Stromal cell of bone marrow (primary cell): ENCODE results near the gene KLHL20.
"Not testable (repeated sequence)": the region's sequence is repeated elsewhere in the genome, so short reads cannot be mapped to it uniquely, and the experiment has no call there.

Source experiments
- DNase-seq: peaks from one replicate; pipeline ENCODE4 v3.0.0-alpha.2; 2012; ENCODE audit warnings: low read depth

Gene KLHL20

DNA sequence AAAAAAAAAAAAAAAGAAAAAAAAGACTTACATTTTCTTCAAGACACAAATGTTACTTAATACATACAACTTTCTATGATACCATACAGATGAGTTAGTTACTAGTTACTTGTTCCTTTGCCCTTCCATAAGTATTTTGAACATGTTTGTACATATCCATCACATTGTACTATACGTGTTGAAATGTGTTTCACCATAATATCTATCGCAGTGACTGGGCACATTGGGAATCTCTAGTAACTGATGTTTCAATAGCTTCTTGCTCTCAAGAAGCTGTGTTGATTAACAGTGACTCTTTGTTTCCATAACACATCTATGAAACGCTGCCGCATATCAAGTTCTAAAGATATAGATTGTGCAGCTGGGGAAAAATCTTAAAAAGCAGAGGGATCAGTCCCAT, 42.9 kb downstream of the KLHL20 start:
- no peak for DNase-seq

DNA sequence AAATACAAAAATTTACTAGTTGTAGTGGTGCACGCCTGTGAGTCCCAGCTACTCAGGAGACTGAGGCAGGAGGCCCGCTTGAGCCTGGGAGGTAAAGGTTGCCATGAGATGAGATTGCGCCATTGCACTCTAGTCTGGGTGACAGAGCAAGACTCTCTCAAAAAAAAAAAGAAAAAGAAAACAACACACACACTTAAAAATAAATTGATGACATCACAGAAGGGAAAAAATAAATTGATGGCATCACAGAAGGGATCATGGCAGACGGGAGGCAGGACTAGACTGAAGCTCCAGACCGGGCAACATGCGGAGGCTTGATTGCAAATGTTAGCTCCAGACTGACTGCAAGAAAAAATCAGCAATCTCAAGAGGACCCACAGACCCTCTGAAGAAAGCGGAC, 43.3 kb downstream of the KLHL20 start:
- no peak for DNase-seq

DNA sequence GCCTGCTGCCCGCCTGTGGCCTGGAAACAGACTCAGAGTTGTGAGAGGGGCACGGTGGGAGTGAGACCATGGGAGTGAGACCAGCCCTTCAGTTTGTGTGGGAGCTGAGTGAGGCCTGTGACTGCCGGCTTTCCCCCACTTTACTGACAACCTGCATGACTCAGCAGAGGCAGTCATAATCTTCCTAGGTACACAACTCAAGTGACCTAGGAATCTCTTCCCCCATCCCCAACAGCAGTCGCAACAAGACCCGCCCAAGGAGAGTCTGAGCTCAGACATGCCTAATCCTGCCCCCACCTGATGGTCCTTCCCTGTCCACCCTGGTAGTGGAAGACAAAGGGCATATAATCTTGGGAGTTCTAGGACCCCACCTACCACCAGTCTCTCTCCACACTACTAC, 44.2 kb downstream of the KLHL20 start:
- DNase-seq: no peak

DNA sequence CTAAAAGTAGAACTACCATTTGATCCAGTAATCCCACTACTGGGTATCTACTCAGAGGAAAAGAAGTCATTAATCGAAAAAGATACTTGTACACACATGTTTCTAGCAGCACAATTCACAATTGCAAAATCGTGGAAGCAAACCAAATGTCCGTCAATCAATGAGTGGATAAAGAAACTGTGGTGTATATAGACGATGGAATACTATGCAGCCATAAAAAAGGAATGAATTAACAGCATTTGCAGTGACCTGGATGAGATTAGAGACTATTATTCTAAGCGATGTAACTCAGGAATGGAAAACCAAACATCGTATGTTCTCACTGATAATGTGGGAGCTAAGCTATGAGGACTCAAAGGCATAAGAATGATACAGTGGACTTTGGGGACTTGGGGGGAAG, 49.5 kb downstream of the KLHL20 start:
- DNase-seq: not testable (repeated sequence)

DNA sequence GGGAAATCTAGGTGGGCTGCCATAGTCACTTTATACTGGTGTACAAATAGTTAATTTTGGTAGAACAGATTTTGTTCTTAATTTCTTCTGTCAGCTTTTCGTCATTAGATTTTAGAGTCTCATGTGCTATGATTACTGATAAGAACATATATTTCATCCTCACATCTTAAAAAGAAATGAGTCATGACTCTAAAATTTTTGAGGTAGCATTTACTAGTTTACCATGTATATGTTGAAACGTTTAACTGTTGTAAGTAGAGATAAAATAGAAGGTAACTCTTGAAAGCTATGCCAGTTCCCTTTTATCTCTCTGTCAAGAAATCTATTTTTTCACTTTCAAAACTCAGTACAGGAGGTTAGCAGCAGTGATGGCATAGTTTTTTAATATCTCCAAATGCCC, 53.4 kb downstream of the KLHL20 start:
- DNase-seq: no peak

DNA sequence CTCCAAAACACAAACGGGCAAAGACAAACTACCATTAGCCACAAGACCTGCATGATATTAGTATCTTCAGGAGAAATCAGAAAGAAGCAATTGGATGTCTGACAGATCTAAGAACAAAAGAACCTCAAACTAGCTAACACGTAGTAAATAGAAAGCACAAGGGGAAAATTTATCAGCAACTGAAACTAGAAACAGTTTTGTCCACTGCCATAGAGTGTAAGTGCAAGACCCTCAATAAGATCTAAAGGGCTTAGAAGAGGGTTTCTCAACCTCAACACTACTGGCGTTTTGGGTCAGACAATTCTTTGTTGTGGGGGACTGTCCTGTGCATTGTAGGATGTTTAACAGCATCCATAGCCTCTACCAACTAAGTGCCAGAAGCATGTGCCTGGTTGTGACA, 54.0 kb downstream of the KLHL20 start:
- DNase-seq: no peak

DNA sequence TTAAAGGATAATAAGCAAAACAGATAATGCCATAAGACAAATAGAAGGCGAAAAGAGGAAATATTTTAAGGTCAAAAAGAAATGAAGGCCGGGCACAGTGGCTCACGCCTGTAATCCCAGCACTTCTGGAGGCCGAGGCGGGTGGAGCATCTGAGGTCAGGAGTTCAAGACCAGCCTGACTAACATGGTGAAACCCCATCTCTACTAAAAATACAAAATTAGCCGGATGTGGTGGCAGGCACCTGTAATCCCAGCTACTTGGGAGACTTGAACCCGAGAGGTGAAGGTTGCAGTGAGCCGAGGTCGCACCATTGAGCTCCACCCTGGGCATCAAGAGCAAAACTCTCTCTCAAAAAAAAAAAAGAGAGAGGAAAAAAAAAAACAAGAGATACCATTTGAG, 55.5 kb downstream of the KLHL20 start:
- DNase-seq: not testable (repeated sequence)

DNA sequence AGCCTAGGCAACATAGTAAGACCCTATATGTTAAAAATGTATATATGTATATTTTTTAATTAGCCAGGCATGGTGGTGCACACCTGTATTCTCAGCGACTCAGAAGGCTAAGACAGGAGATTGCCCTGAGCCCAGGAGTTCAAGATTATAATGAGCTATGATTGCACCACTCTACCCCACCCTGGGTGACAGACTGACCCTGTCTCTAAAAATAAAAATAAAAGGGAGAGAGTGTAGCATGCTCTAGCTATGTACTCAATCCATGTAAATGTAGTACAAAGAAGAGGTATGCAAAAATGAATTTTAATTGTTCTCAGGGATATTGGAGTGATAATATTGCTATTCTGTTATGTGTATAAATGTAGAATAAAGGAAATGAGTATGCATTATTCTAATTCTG, 56.8 kb downstream of the KLHL20 start:
- DNase-seq: no peak

DNA sequence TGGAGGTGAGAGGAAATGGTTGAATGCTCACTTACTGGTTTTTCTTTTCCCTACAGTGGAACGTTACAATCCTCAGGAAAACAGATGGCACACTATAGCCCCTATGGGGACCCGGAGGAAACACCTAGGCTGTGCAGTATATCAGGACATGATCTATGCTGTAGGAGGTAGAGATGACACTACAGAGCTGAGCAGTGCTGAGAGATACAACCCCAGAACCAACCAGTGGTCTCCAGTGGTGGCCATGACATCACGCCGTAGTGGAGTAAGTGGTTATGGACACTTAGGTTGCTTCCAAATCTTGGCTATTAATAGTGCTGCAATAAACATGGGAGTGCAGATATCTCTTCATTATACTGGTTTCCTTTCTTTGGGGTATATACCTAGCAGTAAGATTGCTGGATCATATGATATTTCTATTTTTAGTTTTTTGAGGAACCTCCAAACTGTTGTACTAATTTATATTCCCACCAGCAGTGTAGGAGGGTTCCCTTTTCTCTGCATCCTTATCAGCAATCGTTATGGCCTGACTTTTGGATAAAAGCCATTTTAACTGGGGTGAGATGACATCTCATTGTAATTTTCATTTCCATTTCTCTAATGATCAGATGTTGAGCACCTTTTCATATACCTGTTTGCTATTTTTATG, 60.9 kb downstream of the KLHL20 start:
- DNase-seq: no peak

DNA sequence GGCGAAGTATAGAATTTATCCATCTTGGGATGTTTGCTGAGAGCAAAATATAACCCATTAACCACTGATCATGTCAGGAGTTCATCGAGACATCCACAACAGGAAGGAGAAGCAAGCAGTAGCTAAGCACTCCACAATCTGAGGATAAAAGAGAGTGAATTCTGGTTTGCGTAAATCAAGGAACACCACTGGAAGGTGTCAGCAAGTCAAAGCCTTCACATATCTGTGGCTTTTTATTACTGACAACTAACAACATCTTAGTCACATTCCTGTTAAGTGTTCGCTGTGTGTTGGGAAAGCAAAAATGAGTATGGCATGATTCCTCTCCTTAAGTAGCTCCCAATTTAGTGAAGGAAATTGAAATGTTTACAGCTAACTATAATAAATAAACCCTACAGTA, 65.2 kb downstream of the KLHL20 start:
- DNase-seq: no peak

DNA sequence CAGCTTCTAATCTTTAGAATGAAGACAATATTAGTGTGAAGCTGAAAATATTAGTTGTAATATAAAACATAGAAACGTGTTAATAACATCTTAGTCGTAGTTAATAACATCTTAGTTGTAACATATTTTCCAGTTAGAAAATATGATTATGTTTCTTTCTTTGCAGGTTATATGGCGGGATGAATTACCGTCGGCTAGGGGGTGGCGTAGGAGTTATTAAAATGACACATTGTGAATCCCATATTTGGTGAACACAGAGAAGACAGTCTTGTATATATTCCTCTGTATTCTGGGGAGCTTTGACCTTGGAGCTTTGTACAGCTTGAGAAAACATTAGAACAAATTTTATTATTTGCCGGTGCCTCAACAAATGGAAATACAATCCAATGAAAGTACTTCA, 70.2 kb downstream of the KLHL20 start:
- no peak for DNase-seq

DNA sequence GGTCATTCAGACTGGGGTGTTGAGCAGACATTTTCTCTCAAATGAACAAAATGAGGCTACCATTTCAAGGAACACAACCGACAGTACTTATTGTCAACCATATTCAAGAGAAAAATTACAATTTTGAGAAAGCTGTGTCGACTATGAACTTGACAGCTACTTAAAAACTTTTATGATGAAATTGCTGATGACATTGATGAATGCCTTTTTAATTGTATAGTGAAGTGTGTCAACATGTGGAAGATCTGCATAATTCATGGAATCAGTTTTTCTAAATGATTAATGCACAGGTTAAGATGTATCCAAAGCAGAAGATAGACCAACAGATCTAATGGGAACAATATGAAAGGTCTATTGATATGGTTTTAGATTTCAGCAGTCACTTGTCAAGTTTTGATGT, 75.1 kb downstream of the KLHL20 start:
- no peak for DNase-seq

DNA sequence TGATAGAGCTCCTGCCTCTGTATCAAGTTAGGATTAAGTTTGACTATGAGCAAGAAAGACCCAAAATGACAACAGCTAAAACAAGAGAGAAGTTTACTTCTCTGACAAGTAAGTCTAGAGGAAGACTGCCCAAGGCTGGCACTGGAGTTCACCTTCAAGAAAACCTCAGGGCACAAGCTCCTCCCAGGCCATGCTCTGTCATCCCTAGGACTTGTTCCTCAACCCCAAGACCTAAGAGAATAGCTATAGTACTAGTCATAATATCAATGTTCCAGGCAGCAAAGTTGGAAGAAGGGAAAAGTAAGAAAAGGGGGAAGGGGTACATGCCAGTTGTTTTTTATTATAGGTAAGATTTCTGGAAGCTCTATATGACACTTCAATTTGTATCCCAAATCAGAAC, 83.3 kb downstream of the KLHL20 start:
- no peak for DNase-seq

DNA sequence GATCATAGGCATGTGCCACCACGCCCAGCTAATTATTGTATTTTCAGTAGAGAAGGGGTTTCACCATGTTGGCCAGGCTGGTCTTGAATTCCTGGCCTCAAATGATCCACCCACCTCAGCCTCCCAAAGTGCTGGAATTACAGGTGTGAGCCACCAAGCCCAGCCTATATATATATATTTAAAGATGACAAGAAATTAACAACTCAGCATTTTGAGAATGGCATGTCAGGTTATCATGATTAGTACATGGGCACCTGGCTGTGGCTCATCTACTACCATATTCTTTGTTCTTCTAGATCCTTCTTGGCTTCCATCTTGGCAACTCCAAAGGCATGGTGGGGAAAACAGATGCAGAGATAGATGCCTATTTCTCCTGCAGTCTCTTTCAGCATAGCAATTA, 85.2 kb downstream of the KLHL20 start:
- not testable (repeated sequence) for DNase-seq

DNA sequence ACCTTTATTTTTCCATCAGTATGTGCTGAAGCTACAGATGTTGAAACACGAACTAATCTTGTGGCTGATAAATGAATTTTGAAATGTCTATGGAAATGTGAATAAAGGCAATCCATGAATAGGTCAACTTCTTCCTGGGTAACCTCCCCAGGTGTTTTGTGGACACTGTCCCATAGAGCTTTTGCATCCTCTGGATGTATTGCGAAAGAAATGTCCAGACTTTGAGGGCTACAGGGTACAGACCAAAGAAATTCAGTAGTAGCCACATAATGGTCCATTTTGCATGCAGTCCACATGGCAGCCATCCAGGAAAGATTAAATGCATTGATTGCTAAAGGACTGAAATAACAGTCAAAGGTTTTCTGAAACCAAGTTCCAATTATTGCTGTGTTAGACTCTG, 88.2 kb downstream of the KLHL20 start:
- no peak for DNase-seq

DNA sequence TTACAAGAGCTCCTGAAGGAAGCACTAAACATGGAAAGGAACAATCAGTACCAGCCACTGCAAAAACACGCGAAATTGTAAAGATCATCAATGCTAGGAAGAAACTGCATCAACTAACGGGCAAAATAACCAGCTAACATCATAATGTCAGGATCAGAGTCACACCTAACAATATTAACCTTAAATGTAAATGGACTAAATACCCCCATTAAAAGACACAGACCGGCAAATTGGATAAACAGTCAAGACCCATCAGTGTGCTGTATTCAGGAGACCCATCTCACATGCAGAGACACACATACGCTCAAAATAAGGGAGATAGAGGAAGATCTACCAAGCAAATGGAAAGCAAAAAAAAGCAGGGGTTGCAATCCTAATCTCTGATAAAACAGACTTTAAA, 98.9 kb downstream of the KLHL20 start:
- not testable (repeated sequence) for DNase-seq

DNA sequence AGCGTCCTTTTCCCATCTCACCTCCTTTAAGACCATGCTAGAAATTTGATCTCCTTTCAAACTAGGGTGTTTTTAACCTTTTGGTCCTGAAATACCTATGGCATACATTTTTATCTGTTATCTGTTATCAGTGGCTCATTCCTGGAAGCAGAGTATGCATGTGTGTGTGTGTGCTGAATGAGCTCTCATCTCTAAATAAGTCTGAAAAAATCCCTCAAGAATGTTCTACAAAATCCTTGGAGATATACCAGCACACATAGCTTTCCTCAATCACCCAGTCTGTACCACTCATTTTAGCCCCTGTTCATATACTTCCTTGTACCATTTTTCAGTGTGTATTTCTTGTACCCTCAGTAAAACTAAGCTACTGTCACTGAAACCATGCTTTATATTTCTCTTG, 103.7 kb downstream of the KLHL20 start:
- DNase-seq: no peak

DNA sequence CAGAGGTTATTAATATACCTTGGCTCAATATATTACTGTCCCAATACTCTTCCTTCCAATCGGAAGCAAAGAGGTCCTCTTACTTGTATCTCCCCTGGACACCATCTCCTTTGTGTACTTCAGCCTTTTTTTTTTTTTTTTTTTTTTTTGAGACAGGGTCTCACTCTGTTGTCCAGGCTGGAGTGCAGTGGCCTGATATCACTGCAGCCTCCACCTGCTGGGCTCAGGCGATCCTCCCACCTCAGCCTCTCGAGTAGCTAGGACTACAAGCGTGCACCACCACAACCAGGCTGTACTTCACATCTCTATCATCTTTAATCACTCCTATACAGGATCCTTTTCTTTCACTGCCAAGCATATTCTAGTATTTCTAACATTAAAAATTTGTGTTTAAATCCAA, 106.9 kb downstream of the KLHL20 start:
- no peak for DNase-seq

DNA sequence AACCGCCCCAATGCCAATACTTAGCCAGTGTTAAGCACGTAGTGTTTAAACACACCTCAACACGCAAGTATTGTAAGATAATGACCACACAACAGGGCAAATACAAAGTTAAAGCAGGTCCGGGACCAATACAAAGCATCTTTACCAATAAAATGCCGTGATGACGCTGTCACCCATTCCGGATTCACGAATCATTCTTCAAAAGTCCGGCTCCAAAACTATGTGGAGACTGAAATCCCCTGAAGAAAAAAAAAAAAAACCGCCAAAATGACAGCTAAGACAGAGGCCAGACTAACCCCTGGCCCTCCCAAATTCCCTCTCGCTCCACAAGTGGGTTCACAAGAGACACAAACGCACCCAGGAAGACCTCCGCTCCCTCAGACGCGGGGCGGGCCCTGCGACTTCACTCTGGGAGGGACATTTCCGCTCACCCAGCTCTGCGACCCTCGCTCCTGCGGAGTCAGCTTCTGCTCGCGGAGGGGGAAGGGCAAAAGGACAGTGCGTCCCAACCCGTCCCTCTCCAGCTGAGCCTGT, 109.1 kb downstream of the KLHL20 start:
- no peak for DNase-seq

DNA sequence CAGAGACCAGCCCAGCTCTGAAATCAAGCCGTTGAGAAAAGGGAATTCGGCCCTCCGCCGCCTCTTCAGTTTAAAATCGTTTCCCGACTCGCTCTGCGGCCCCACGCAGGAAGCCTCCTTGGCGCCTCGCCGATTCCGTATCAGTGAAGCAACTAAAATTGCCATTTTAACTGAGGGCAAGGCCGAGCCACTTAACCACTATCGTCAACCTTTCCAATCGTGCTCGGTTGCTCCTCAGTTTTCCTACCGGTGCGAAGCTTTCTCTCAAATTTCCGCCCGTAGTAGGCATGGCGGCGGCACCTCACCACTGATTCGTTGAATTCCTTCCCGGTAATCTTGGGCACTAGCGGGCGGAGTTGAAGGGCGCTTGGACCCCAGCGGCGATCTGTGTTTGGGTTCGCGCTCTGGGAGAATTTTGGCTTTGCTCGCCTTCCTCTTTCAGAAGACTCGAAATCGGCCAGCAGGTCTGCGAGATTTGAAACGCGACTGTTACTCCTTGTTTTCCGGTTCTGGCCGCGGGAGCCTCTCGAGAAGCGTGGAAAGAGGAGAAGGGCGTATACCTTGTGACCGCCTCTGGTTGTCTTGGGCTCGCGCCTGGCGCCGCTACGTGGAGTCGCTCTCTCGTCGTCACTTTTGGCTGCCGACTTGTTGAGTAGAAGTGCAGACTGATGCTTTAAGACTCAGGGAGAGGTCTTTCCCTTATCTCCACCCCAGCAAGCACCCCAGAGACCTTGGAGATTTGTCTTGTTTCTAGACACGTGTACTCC, 109.7 kb downstream of the KLHL20 start, which contains the start of the genes CENPL and DARS2:
CENPL (minus strand) TSS at position 569 of the 767 bp plus-strand sequence. CDS start 13,584 bp downstream, outside the sequence.
DARS2 (plus strand) TSS at position 359 of the 767 bp plus-strand sequence. CDS start 557 bp downstream, outside the sequence.
- DNase-seq: peak; percentile 98

DNA sequence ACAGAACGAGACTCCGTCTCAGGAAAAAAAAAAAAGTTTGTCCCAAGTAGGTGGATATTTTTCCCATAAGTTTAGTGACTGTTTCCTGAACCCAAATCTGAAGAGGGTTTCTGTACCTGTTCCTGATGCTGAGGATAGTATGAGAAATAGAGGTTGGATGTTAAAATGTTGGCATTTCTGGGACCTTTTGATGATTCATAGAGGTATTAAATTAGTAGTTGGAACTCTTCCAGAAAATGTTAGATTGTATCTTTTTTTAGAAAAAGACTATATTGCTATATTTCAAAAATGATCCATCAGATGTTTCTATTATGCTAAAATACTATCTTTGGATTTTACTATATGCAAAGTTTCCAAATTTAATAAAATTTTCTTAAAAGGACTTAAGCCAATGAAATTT, 112.8 kb downstream of the KLHL20 start:
- DNase-seq: no peak

DNA sequence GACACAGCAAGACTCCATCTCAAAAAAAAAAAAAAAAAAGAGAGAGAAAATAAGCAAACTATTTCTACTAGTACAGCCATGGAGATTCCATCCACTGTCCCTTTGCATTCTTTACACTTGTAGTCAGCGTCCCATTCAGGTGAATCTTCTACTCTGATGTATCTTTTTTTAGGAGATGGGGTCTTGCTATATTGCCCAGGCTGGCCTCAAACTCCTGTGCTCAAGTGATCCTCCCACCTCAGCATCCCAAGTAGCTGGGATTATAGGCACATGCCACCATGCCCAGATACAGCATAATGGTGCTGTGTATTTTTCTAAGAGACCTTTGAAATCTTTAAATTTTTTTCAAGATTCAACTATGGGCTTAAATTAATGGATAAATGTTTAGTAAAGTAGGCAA, 118.0 kb downstream of the KLHL20 start:
- DNase-seq: no peak
